ENCODE data around the gene RAB25.

- TF ChIP-seq YY1 (IDR thresholded peaks at IDR 0.05; ENCODE audit: insufficient read depth, insufficient read length): no peak
- TF ChIP-seq ZNF274 (IDR thresholded peaks at IDR 0.05; ENCODE audit: low read depth, low read length): no peak
These were observed 15.9 kb upstream of the RAB25 start for GRCh38 chr1:156045076-156045475.
